ENCODE measurements around the gene GRID1.
"Not testable (repeated sequence)": the region's sequence is repeated elsewhere in the genome, so short reads cannot be mapped to it uniquely, and the experiment has no call there.

The GRID1 gene

DNA sequence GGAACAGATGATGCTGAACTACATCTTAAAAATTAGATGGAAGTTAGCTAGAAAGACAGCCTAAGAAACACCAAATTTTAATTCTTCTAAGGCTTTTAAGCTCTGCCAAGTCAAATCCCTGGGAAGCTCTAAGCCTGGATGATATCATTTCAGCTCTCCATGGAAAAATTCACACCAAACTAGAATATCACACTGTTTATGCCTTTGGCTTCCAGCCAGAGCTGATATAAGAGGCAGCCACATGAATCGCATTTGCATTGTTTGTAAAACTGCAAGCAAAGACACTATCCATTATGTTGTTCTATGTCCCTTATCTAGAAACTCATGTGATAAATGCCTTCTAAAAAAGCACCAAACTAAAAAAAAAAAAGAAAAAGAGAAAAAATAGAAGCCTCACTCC lies 430.4 kb downstream of the GRID1 start:
- no peak overlapping the region for H3K4me3 ChIP-seq (replicated peaks in 1 of 2; ENCODE audit: low read depth in 2 of 2, low read length in 2 of 2)
- DNase-seq (ENCODE audit: low read depth in 2 of 2): no peak
- TF ChIP-seq CTCF (IDR thresholded peaks at IDR 0.05; ENCODE audit: low read depth, low read length): no peak

- no peak for TF ChIP-seq CTCF (IDR thresholded peaks at IDR 0.05; ENCODE audit: low read depth, low read length)
- DNase-seq (ENCODE audit: low read depth in 2 of 2): no peak
- H3K4me3 ChIP-seq (replicated peaks in 1 of 2; ENCODE audit: low read depth in 2 of 2, low read length in 2 of 2): no peak overlapping the region
Observed at GRCh38 chr10:85934586-85934985, 432.0 kb downstream of the GRID1 start.

GRCh38 chr10:85929993-85930392 lies 436.6 kb downstream of the GRID1 start:
- not testable (repeated sequence) for DNase-seq (ENCODE audit: low read depth in 2 of 2); H3K4me3 ChIP-seq (replicated peaks in 1 of 2; ENCODE audit: low read depth in 2 of 2, low read length in 2 of 2)

GRCh38 chr10:85927952-85928665 lies 438.5 kb downstream of the GRID1 start:
- no peak overlapping the region for H3K4me3 ChIP-seq (replicated peaks in 1 of 2; ENCODE audit: low read depth in 2 of 2, low read length in 2 of 2)
- no peak for DNase-seq (ENCODE audit: low read depth in 2 of 2)
- no peak for TF ChIP-seq CTCF (IDR thresholded peaks at IDR 0.05; ENCODE audit: low read depth, low read length)

DNA sequence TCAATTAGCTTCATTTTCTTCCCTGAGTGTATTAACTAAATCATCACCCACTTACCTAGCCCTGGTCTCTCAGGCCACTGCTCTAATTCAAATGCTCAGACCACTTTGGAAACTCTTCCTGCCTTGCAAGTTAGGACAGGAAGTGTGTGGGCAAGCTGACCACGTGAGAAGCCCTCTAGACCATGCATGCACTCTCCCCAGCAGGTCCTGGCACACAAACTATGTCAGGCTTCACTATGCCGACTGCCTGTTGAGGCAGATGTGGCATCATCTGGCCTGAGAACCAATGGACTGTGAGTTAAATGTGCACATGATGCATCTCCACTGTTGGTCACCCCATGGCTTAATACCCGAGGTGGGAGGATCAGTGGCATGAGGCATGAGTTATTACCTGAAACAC lies 439.6 kb downstream of the GRID1 start:
- H3K4me3 ChIP-seq (replicated peaks in 1 of 2; ENCODE audit: low read depth in 2 of 2, low read length in 2 of 2): no peak overlapping the region
- no peak for DNase-seq (ENCODE audit: low read depth in 2 of 2)
- no peak for TF ChIP-seq CTCF (IDR thresholded peaks at IDR 0.05; ENCODE audit: low read depth, low read length)

GRCh38 chr10:85926136-85926535 lies 440.5 kb downstream of the GRID1 start:
- no peak for TF ChIP-seq CTCF (IDR thresholded peaks at IDR 0.05; ENCODE audit: low read depth, low read length)
- no peak overlapping the region for H3K4me3 ChIP-seq (replicated peaks in 1 of 2; ENCODE audit: low read depth in 2 of 2, low read length in 2 of 2)
- DNase-seq (ENCODE audit: low read depth in 2 of 2): no peak

DNA sequence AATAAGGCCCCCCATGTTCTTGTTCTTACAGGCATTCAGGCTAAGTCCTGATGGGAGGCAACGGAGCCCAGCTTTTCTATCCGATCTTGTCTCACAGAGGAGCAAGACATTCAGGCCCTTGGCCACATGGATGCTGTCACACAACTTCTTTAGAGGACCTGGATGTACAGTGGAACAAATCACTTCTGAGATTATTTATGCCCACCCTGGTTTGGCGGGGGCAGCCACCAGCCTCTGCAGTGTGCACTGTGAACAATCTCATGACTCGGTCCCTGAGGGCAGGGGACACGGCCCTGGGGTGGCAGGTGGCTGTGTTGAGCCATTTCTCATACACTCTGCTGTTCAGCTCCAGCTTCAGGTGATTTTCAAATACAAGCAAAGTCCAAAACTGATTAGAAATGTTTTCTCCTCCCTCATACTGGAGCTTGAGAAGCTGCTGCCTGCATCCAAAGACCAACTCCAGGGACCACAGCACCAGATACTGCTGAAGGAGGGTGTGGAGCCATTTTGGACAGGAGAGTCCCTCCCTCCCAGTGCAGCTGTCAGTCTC lies 441.3 kb downstream of the GRID1 start:
- DNase-seq (ENCODE audit: low read depth in 2 of 2): no peak
- H3K4me3 ChIP-seq (replicated peaks in 1 of 2; ENCODE audit: low read depth in 2 of 2, low read length in 2 of 2): no peak overlapping the region
- no peak for TF ChIP-seq CTCF (IDR thresholded peaks at IDR 0.05; ENCODE audit: low read depth, low read length)
